DND-41 (cell line): Measurements from ENCODE around the gene TMEM121B.

Experiments
- EZH2 ChIP-seq: IDR thresholded peaks from 3 replicates; pipeline ENCODE4 v1.6.1; 2012; ENCODE audit warnings: borderline replicate concordance, low read depth, mild to moderate bottlenecking, moderate library complexity, low read length, inconsistent platforms; ENCODE audit not compliant: severe bottlenecking
- TF ChIP-seq, protein P1 (sequence below): IDR thresholded peaks from 2 replicates; pipeline ENCODE4 v1.5.1; 2012; ENCODE audit warnings: borderline replicate concordance, low read length, moderate library complexity, mild to moderate bottlenecking; ENCODE audit not compliant: poor library complexity, severe bottlenecking; ENCODE audit errors: extremely low read depth

DNA sequence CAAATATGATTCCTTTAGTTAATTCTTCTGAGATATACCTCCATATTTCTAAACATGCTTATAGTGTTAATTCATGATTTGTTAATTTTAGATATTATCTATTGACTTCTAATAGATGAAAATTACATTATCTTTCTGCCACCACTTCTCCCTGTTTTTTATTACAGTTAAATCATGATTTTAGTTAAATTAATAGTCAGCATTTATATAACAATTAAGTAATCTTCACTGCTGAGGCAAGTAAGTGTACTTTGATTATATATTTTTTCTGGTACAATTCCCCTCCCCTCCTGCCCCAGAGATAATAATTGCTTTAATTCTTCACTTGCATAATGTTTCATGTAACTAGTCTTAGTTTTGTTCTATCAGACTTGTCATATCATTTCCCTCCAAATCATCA is 30.6 kb downstream of the TMEM121B start:
- TF ChIP-seq, protein P1, sequence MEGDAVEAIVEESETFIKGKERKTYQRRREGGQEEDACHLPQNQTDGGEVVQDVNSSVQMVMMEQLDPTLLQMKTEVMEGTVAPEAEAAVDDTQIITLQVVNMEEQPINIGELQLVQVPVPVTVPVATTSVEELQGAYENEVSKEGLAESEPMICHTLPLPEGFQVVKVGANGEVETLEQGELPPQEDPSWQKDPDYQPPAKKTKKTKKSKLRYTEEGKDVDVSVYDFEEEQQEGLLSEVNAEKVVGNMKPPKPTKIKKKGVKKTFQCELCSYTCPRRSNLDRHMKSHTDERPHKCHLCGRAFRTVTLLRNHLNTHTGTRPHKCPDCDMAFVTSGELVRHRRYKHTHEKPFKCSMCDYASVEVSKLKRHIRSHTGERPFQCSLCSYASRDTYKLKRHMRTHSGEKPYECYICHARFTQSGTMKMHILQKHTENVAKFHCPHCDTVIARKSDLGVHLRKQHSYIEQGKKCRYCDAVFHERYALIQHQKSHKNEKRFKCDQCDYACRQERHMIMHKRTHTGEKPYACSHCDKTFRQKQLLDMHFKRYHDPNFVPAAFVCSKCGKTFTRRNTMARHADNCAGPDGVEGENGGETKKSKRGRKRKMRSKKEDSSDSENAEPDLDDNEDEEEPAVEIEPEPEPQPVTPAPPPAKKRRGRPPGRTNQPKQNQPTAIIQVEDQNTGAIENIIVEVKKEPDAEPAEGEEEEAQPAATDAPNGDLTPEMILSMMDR, result no peak
- no peak for TF ChIP-seq EZH2
